Activated naive CD8-positive, alpha-beta T cell treated with anti-CD3 and anti-CD28 coated beads, Interleukin-2, amount 10 ng/mL, durations not matched to agents 7 days and 5 days (primary cell): ENCODE results near the gene CHAD. TPM values are rescaled to one million over a fixed set of nuclear protein-coding genes. Genes with fewer than 3 reads are reported as not detected.

Source experiments
- ATAC-seq: fragments of 150-1000 bp; cut with Tn5 transposase; one replicate; pipeline ENCODE4 v1.10.0; 2021; ENCODE audit warnings: low read depth, moderate library complexity
- POLR2A ChIA-PET: fragments of 350-600 bp; sonication (Branson Sonifier 250); formaldehyde crosslinking; loops from one replicate; lab custom pipeline; 2021; ENCODE audit warnings: antibody characterized with exemption; lab: Charles Lee
- DNase-seq: peaks from one replicate; pipeline ENCODE4 v3.0.0; 2021
- H3K27ac Mint-ChIP-seq: one replicate; pipeline ENCODE4 v1.8.0; 2022; ENCODE audit warnings: mild to moderate bottlenecking, mixed read lengths
- H3K27me3 Mint-ChIP-seq: one replicate; pipeline ENCODE4 v1.8.0; 2022; ENCODE audit warnings: mild to moderate bottlenecking, moderate library complexity, mixed read lengths
- H3K36me3 Mint-ChIP-seq: one replicate; pipeline ENCODE4 v1.8.0; 2021; ENCODE audit warnings: mild to moderate bottlenecking, mixed read lengths
- H3K4me1 Mint-ChIP-seq: one replicate; pipeline ENCODE4 v1.8.0; 2021; ENCODE audit warnings: mixed read lengths
- H3K4me3 Mint-ChIP-seq: one replicate; pipeline ENCODE4 v1.8.0; 2022; ENCODE audit warnings: mild to moderate bottlenecking, moderate library complexity, mixed read lengths
- H3K9me3 Mint-ChIP-seq: one replicate; pipeline ENCODE4 v1.8.0; 2021; ENCODE audit warnings: mixed read lengths
- total RNA-seq, 2 experiments: library from RNA; stranded (reverse); gene quantifications; one replicate each; pipeline ENCODE4 v1.2.3, GENCODE V29; 2021

Gene CHAD
- total RNA-seq, 2 experiments from 2014 or later = not detected

DNA sequence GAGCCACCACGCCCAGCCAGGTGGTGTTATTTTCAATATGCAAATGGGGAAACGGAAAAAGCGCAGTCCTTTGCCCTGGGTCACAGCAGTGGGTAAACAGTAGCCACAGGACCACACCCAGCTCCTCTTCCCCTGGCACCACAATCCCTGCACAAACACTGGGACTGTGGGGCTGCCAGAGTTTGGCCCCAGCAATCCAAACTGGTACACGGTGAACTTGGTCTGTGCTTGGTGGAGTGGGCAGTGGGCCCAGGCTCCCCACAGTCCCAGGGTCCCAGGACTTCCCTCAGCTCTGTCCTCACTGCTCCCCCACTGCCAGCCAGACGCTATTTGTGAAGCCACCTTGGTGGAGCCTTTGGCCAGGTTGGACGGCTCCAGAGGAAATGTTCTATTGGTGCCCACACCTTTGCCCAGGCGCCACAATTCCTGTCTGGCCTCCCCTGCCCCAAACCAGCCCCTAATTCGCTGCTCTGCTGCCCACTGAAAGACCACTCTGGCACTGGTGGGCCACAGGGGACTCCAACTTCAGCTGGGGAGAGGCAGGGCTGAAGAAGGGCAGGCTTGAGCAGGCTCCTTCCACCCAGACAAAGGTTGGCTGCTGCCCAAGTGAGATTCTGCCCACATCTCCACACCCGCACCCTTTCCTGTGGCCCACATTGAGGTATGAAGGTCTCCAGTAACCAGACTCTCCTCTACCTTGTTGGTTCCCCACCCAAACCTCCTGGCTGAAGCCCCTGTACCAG, 2.1 kb downstream of the CHAD start:
- POLR2A ChIA-PET = no interaction called here

DNA sequence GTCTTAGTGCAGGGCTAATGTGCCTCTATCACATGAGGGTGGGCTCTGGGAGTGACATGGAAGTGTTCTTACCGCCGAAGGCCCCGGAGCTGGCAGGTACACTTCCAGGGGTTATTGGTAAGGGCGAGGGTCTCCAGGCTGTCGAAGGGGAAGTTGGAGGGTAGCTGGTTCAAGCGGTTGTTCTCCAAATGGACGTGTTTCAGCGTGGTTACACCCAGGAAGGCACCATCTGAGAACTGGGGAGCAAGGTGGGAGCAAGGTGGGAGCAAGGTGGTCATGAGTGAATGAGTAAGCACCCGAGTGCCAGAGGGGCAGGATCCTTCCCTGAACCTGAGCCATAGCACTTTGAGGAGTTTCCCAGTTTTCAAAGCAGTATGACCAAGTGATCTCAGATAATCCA, 3.0 kb downstream of the CHAD start:
- Mint-ChIP-seq H3K36me3 (peaks cover 2% of the 10 kb centered on the region), H3K4me3 (no peak overlapping the region), H3K27ac (no peak overlapping the region), H3K9me3 (no peaks in the 10 kb centered on the region), H3K4me1 (peaks cover 2% of the 10 kb centered on the region), H3K27me3 (peaks cover 14% of the 10 kb centered on the region)
- POLR2A ChIA-PET = no interaction called here
- DNase-seq = no peak
- ATAC-seq = no peak

More for the DNA sequence above, 2.1 kb downstream of the CHAD start:
- H3K4me1 Mint-ChIP-seq = peaks cover 6% of the 10 kb centered on the region
- ATAC-seq (no peak), DNase-seq (no peak)
- no peak overlapping the region for H3K27ac Mint-ChIP-seq
- H3K4me3 Mint-ChIP-seq = no peak overlapping the region
- H3K27me3 Mint-ChIP-seq = peaks cover 14% of the 10 kb centered on the region
- peaks cover 2% of the 10 kb centered on the region for H3K36me3 Mint-ChIP-seq
- no peaks in the 10 kb centered on the region for H3K9me3 Mint-ChIP-seq

- Mint-ChIP-seq H3K4me1 (peaks cover 2% of the 10 kb centered on the region), H3K36me3 (peaks cover 2% of the 10 kb centered on the region), H3K4me3 (no peak overlapping the region), H3K27me3 (peaks cover 14% of the 10 kb centered on the region), H3K9me3 (no peaks in the 10 kb centered on the region), H3K27ac (no peak overlapping the region)
- ATAC-seq = no peak
- POLR2A ChIA-PET = interaction anchor here (1.0 kb wide), 1 partner anchor 24 kb away, joined by 3 read pairs; no protein-coding TSS in a partner anchor
- no peak for DNase-seq
These were observed 3.5 kb downstream of the CHAD start for GRCh38 chr17:50465171-50465570.

GRCh38 chr17:50464736-50465135, 3.9 kb downstream of the CHAD start:
- no peak for ATAC-seq
- Mint-ChIP-seq H3K27ac (no peak overlapping the region), H3K27me3 (peaks cover 14% of the 10 kb centered on the region), H3K4me1 (peaks cover 2% of the 10 kb centered on the region), H3K4me3 (no peak overlapping the region), H3K36me3 (peaks cover 2% of the 10 kb centered on the region), H3K9me3 (no peaks in the 10 kb centered on the region)
- no peak for DNase-seq
- POLR2A ChIA-PET = interaction anchor here (1.0 kb wide), 1 partner anchor 24 kb away, joined by 3 read pairs; no protein-coding TSS in a partner anchor

GRCh38 chr17:50464121-50464520, 4.6 kb downstream of the CHAD start:
- no peak overlapping the region for H3K4me3 Mint-ChIP-seq
- H3K4me1 Mint-ChIP-seq = peaks cover 2% of the 10 kb centered on the region
- ATAC-seq (no peak), DNase-seq (no peak)
- peaks cover 2% of the 10 kb centered on the region for H3K36me3 Mint-ChIP-seq
- no peaks in the 10 kb centered on the region for H3K9me3 Mint-ChIP-seq
- no peak overlapping the region for H3K27ac Mint-ChIP-seq
- POLR2A ChIA-PET = interaction anchor here (1.0 kb wide), 1 partner anchor 23 kb away, joined by 3 read pairs; no protein-coding TSS in a partner anchor
- H3K27me3 Mint-ChIP-seq = peaks cover 14% of the 10 kb centered on the region

- H3K9me3 Mint-ChIP-seq = no peaks in the 10 kb centered on the region
- H3K4me3 Mint-ChIP-seq = no peak overlapping the region
- H3K36me3 Mint-ChIP-seq = no peaks in the 10 kb centered on the region
- H3K27me3 Mint-ChIP-seq = peaks cover 4% of the 10 kb centered on the region
- POLR2A ChIA-PET = no interaction called here
- ATAC-seq (no peak), DNase-seq (no peak)
- no peak overlapping the region for H3K27ac Mint-ChIP-seq
- H3K4me1 Mint-ChIP-seq = no peaks in the 10 kb centered on the region
These were observed 6.2 kb downstream of the CHAD start for GRCh38 chr17:50462446-50462845.

DNA sequence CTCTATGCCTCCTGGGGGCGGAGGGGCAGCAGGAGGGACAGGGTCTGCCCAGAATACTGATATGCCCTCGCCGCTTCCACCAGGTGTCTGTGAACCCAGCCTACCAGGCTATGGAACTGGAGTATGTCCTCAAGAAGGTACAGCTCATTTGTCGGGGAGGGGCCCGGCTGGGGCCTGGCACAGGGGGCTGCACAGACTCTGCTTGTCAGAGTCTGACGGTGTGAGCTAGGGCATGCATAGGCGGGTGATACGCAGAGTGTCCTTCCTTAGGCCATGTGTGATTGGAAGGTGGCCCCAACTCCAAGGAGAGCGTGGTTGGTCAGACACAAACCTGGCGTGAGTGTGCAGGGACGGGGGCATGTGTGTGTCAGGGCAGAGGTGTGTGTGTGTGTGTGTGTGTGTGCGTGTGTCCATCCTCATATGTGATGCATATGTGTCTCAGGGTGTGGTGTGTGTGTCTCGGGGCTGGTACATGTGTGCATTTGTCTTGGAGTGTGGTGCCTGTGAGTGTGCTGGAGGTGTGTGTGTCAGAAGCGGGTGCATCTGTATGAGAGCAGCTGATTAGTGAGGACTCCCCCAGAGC, 7.0 kb downstream of the CHAD start:
- Mint-ChIP-seq H3K9me3 (no peaks in the 10 kb centered on the region), H3K27me3 (peaks cover 2% of the 10 kb centered on the region), H3K4me1 (no peaks in the 10 kb centered on the region), H3K36me3 (no peaks in the 10 kb centered on the region), H3K27ac (no peak overlapping the region), H3K4me3 (no peak overlapping the region)
- POLR2A ChIA-PET = no interaction called here
- DNase-seq (no peak), ATAC-seq (no peak)

DNA sequence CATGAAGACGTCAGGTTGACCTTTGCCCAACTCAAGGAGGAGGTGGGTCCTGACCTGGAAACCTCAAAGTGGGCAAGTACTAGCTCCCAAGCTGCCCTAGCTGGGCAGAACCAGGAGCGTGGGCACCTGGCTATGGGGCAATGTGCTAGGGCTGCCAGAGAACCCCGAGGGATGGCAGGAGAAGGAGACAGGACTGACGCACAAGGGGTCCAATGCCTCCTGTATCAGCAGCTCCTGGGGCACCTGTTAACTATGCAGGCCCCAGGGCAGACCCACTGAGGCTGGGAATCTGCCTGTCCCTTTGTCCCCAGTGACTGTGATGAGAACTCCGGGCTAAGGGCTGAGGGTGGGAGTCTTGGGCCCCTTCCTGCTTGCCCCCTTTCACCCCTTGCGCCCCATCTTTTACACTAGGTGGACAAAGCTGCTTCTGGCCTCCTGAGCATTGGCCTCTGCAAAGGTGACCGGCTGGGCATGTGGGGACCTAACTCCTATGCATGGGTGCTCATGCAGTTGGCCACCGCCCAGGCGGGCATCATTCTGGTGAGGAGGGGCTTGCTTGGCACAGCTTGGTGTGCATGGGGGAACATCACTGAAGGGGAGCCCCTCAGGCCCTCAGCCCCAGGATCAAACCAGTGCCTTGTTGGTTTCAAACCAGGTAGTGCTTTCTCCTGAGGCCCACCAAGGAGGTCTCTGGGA, 7.7 kb downstream of the CHAD start:
- no peak for ATAC-seq
- peaks cover 2% of the 10 kb centered on the region for H3K27me3 Mint-ChIP-seq
- no peak overlapping the region for H3K4me3 Mint-ChIP-seq
- H3K4me1 Mint-ChIP-seq = no peaks in the 10 kb centered on the region
- DNase-seq = no peak
- POLR2A ChIA-PET = no interaction called here
- no peaks in the 10 kb centered on the region for H3K9me3 Mint-ChIP-seq
- H3K36me3 Mint-ChIP-seq = peaks cover 1% of the 10 kb centered on the region
- H3K27ac Mint-ChIP-seq = no peak overlapping the region

- no peak overlapping the region for H3K4me3 Mint-ChIP-seq
- ATAC-seq = no peak
- no peak for DNase-seq
- no peaks in the 10 kb centered on the region for H3K9me3 Mint-ChIP-seq
- no peaks in the 10 kb centered on the region for H3K4me1 Mint-ChIP-seq
- no peaks in the 10 kb centered on the region for H3K27me3 Mint-ChIP-seq
- peaks cover 2% of the 10 kb centered on the region for H3K36me3 Mint-ChIP-seq
- POLR2A ChIA-PET = no interaction called here
- H3K27ac Mint-ChIP-seq = no peak overlapping the region
These were observed 8.9 kb downstream of the CHAD start for GRCh38 chr17:50459756-50460155.

DNA sequence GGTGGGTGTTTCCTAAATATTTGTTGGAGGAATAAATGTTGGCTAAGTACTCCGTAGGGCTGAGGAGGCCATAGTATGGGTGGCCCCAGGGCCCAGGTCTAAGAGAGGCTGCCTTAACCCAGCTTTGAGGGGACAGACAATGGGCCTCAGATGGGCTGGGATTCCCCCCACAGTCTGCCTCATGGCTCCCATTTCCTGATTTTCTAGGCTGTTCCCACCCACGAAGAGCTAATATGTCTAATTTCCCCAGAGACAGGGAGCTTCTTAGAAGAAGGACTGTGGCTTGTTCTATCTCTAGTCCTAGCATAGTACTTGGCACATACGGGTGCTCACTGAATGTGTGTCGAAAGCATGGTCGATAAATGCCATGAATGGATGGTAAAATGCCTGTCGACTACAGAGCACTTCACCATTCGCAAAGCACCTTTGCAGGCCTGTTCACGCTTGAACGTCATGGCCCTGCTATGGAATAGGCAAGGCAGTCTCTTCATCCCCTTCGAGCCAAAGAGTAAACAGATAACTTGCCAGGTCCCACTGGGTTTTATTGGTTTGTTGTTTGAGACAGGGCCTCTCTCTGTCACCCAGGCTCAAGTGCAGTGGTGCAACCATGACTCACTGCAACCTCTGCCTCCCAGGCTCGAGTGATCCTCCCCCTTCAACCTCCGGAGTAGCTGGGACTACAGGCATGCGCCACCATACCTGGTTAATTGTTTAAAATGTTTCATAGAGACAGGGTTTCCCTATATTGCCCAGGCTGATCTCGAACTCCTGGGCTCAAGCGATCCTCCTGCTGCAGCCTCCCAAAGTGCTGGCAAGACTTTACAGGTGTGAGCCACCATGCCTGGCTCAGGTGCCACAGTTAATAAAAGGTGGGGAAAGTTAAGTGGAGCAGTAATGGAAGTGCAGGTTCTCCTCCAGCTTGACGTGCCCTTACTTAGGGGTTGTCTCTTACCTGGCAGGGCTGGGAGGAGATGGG, 9.7 kb downstream of the CHAD start:
- Mint-ChIP-seq H3K4me3 (no peak overlapping the region), H3K36me3 (peaks cover 2% of the 10 kb centered on the region), H3K9me3 (no peaks in the 10 kb centered on the region), H3K27ac (no peak overlapping the region), H3K27me3 (no peaks in the 10 kb centered on the region), H3K4me1 (no peaks in the 10 kb centered on the region)
- POLR2A ChIA-PET = no interaction called here
- DNase-seq = no peak
- no peak for ATAC-seq

- Mint-ChIP-seq H3K27me3 (no peaks in the 10 kb centered on the region), H3K4me1 (no peaks in the 10 kb centered on the region), H3K9me3 (no peaks in the 10 kb centered on the region), H3K36me3 (peaks cover 2% of the 10 kb centered on the region), H3K27ac (no peak overlapping the region), H3K4me3 (no peak overlapping the region)
- DNase-seq (no peak), ATAC-seq (no peak)
- POLR2A ChIA-PET = no interaction called here
These were observed 10.4 kb downstream of the CHAD start for GRCh38 chr17:50458270-50458669.

DNA sequence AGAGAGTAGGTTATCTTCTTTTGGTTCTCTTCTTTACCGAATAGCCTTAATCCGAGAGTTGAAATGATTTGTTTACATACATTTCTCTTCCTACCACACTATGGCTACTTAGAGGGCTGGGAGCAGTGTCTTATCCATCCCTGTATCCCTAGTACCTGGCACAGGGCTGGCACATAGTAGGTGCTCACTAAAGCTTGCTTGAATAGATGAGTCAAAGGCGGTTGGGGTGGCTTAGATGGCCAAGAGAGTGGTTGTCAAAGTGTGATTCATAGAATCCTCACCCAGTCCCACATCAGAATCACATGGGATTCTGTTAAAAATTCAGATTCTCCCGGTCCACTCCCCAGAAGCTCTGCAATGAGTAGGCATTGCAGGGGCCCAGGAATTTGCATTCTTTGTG, 11.1 kb downstream of the CHAD start:
- ATAC-seq = no peak
- POLR2A ChIA-PET = no interaction called here
- no peak for DNase-seq
- H3K36me3 Mint-ChIP-seq = peaks cover 2% of the 10 kb centered on the region
- H3K27me3 Mint-ChIP-seq = no peaks in the 10 kb centered on the region
- no peaks in the 10 kb centered on the region for H3K9me3 Mint-ChIP-seq
- no peak overlapping the region for H3K4me3 Mint-ChIP-seq
- H3K4me1 Mint-ChIP-seq = no peaks in the 10 kb centered on the region
- H3K27ac Mint-ChIP-seq = no peak overlapping the region

- POLR2A ChIA-PET = no interaction called here
- Mint-ChIP-seq H3K27ac (no peak overlapping the region), H3K9me3 (no peaks in the 10 kb centered on the region), H3K4me1 (peaks cover 2% of the 10 kb centered on the region), H3K27me3 (no peaks in the 10 kb centered on the region), H3K36me3 (peaks cover 4% of the 10 kb centered on the region), H3K4me3 (no peak overlapping the region)
- DNase-seq = no peak
- no peak for ATAC-seq
These were observed 14.8 kb downstream of the CHAD start for GRCh38 chr17:50453901-50454300.
